ENCODE results near the gene TCAP. TPM values are rescaled to one million over a fixed set of nuclear protein-coding genes. Genes with fewer than 3 reads are reported as not detected.

TCAP gene
- total RNA-seq (2021): 2.1 and 2.5 TPM in 2 replicates
- long read RNA-seq: 0 reads

- Histone ChIP-seq H3K27ac (ENCODE audit: insufficient read length, low read depth, low read length) (no peak within 1 kb of the TSS), H4K5ac (ENCODE audit: insufficient read length, low read depth, low read length) (no peak within 1 kb of the TSS), H3K79me1 (ENCODE audit: insufficient read depth, low read depth, low read length, poor library complexity, severe bottlenecking) (no peaks in the 10 kb centered on the region), H4K91ac (ENCODE audit: insufficient read length, low read depth, low read length) (no peak within 1 kb of the TSS), H2BK12ac (ENCODE audit: insufficient read length, low read depth, low read length) (no peak within 1 kb of the TSS), H3K4ac (ENCODE audit: low read depth, low read length) (no peak within 1 kb of the TSS), H3K18ac (ENCODE audit: insufficient read length, low read depth, low read length) (no peak within 1 kb of the TSS), H3T11ph (ENCODE audit: low read length) (no peak within 1 kb of the TSS), H2BK5ac (ENCODE audit: insufficient read length, low read length) (no peak within 1 kb of the TSS), H3K79me2 (ENCODE audit: insufficient read depth, low read length) (no peaks in the 10 kb centered on the region), H3K23ac (ENCODE audit: insufficient read length, low read depth, low read length) (no peak within 1 kb of the TSS), H2BK120ac (ENCODE audit: low read depth, low read length, poor library complexity, severe bottlenecking) (no peak within 1 kb of the TSS), H3K27me3 (ENCODE audit: insufficient read depth, low read length) (peaks cover 3% of the 10 kb centered on the region; the same call in 1 of the 2 replicates), H3K23me2 (ENCODE audit: insufficient read length, low read depth, low read length, poor library complexity, severe bottlenecking) (peaks cover 6% of the 10 kb centered on the region), H2AK5ac (ENCODE audit: insufficient read length, low read length) (no peak within 1 kb of the TSS), H3K14ac (ENCODE audit: insufficient read depth, low read length) (no peak within 1 kb of the TSS), H4K8ac (replicated peaks; ENCODE audit: insufficient read length, low read depth, low read length) (no peak within 1 kb of the TSS), H3K9me3 (ENCODE audit: control insufficient read depth, low read depth, low read length) (no peaks in the 10 kb centered on the region), H2BK15ac (ENCODE audit: low read depth, low read length) (no peak within 1 kb of the TSS), H2BK20ac (ENCODE audit: low read depth, low read length, poor library complexity, severe bottlenecking) (no peak within 1 kb of the TSS), H3K9ac (ENCODE audit: extremely low read depth, insufficient read length, low read length) (no peak within 1 kb of the TSS), H4K20me1 (ENCODE audit: control insufficient read depth, insufficient read depth, insufficient read length) (no peaks in the 10 kb centered on the region), H3K4me2 (ENCODE audit: insufficient read depth, insufficient read length, low read length) (peak within 1 kb of the TSS; percentile 10), H3K4me1 (ENCODE audit: insufficient read depth, low read length) (peaks cover 6% of the 10 kb centered on the region; the same call in 1 of the 2 replicates), H2AFZ (ENCODE audit: low read length) (no peak within 1 kb of the TSS), H3K56ac (ENCODE audit: insufficient read length, low read depth, low read length) (no peak within 1 kb of the TSS)
- Mint-ChIP-seq H3K4me1 (peaks cover 33 to 50% of the 10 kb centered on the region in 2 experiments), H3K27ac (peak within 1 kb of the TSS in 1 of 3 experiments; percentile 69; a peak in 1 of 7 replicates), H3K27me3 (ENCODE audit: low read depth) (peaks cover 52% of the 10 kb centered on the region), H3K4me3 (peak within 1 kb of the TSS in 1 of 2 experiments; percentile 69; a peak in 2 of 5 replicates), H3K9me3 (no peaks in the 10 kb centered on the region; a peak in 1 of 5 replicates), H3K36me3 (ENCODE audit: insufficient read depth in 1 of 3, low read depth in 3 of 3) (peaks cover 4 to 17% (median 11%) of the 10 kb centered on the region in 3 experiments; a peak in 6 of 7 replicates)
- WGBS (ENCODE audit: extremely low coverage, insufficient read length, low lambda C conversion rate): no CpG with 5 or more reads among the region's 15 CpGs
- TF ChIP-seq, protein P1, sequence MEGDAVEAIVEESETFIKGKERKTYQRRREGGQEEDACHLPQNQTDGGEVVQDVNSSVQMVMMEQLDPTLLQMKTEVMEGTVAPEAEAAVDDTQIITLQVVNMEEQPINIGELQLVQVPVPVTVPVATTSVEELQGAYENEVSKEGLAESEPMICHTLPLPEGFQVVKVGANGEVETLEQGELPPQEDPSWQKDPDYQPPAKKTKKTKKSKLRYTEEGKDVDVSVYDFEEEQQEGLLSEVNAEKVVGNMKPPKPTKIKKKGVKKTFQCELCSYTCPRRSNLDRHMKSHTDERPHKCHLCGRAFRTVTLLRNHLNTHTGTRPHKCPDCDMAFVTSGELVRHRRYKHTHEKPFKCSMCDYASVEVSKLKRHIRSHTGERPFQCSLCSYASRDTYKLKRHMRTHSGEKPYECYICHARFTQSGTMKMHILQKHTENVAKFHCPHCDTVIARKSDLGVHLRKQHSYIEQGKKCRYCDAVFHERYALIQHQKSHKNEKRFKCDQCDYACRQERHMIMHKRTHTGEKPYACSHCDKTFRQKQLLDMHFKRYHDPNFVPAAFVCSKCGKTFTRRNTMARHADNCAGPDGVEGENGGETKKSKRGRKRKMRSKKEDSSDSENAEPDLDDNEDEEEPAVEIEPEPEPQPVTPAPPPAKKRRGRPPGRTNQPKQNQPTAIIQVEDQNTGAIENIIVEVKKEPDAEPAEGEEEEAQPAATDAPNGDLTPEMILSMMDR (conservative IDR thresholded peaks at IDR 0.05): no peak
- no peak for DNase-seq
Measured at GRCh38 chr17:39664581-39665561, at the start of gene TCAP. Gene TCAP (plus strand): TSS chr17:39665349. CDS start chr17:39665360, 11 bp downstream.
